Posterior cingulate gyrus (tissue), 11 donors: ENCODE data around the gene MIEF1.

ENCODE experiments used
- DNase-seq, 10 donors: peaks; one replicate each; pipeline versions ENCODE4 v3.0.0 to v3.0.0-alpha.2; 2020 to 2021; ENCODE audit warnings: mixed read lengths in 3 of 10
- intact Hi-C: fragments of 100-400 bp; cut with DNase I; formaldehyde crosslinking; loops from one replicate; pipeline ENCODE4 v1.15.1; 2023

MIEF1 gene

GRCh38 chr22:39502109-39502788 lies at the start of gene MIEF1:
TSS of gene MIEF1 (plus strand) at chr22:39502290. CDS start at chr22:39511295, 9,005 bp downstream.
- peak; percentile 94 to 100 (median 97) for DNase-seq
- intact Hi-C loops = no loop called here

GRCh38 chr22:39452740-39453040 lies 49.4 kb upstream of the MIEF1 start:
- no peak for DNase-seq
- intact Hi-C loops = no loop called here

- DNase-seq = no peak
- intact Hi-C loops = no loop called here
These were observed 48.2 kb upstream of the MIEF1 start for GRCh38 chr22:39453765-39454378.

GRCh38 chr22:39454385-39454871 lies 47.7 kb upstream of the MIEF1 start:
- no peak for DNase-seq
- intact Hi-C loops = no loop called here

GRCh38 chr22:39456522-39457197 lies 45.4 kb upstream of the MIEF1 start, which contains the start of gene MGAT3:
TSS of gene MGAT3 (plus strand) at chr22:39457012. CDS start at chr22:39487348, 30,336 bp downstream.
- DNase-seq = peak in 2 of 10 donors; percentile 35 to 48
- intact Hi-C loops = no loop called here

- intact Hi-C loops = no loop called here
- no peak for DNase-seq
These were observed 44.9 kb upstream of the MIEF1 start for GRCh38 chr22:39457198-39457555.

- DNase-seq = peak in 5 of 10 donors; percentile 52 to 95 (median 86)
- intact Hi-C loops = no loop called here
These were observed 44.3 kb upstream of the MIEF1 start for GRCh38 chr22:39457556-39458443.

- intact Hi-C loops = no loop called here
- DNase-seq = no peak
These were observed 43.5 kb upstream of the MIEF1 start for GRCh38 chr22:39458444-39459083.

- intact Hi-C loops = no loop called here
- no peak for DNase-seq
These were observed 42.4 kb upstream of the MIEF1 start for GRCh38 chr22:39459681-39460080.

- no peak for DNase-seq
- intact Hi-C loops = no loop called here
These were observed 39.5 kb upstream of the MIEF1 start for GRCh38 chr22:39462443-39463221.

GRCh38 chr22:39463277-39463676 lies 38.8 kb upstream of the MIEF1 start:
- intact Hi-C loops = no loop called here
- DNase-seq = no peak

GRCh38 chr22:39463931-39464390 lies 38.1 kb upstream of the MIEF1 start:
- peak; percentile 78 to 98 (median 82) for DNase-seq
- intact Hi-C loops = no loop called here

GRCh38 chr22:39466228-39467006 lies 35.7 kb upstream of the MIEF1 start:
- DNase-seq = no peak
- intact Hi-C loops = no loop called here

GRCh38 chr22:39467390-39467895 lies 34.6 kb upstream of the MIEF1 start:
- intact Hi-C loops = no loop called here
- DNase-seq = no peak

- no peak for DNase-seq
- intact Hi-C loops = no loop called here
These were observed 33.4 kb upstream of the MIEF1 start for GRCh38 chr22:39468487-39469325.

GRCh38 chr22:39469326-39469680 lies 32.8 kb upstream of the MIEF1 start:
- intact Hi-C loops = no loop called here
- no peak for DNase-seq

GRCh38 chr22:39469681-39470450 lies 32.2 kb upstream of the MIEF1 start:
- intact Hi-C loops = no loop called here
- peak; percentile 73 to 98 (median 87) for DNase-seq
